Ectodermal cell (in vitro differentiated cells): ENCODE data around the gene PGM2. TPM values are rescaled to one million over a fixed set of nuclear protein-coding genes. Genes with fewer than 3 reads are reported as not detected.
"Not testable (repeated sequence)": the region's sequence is repeated elsewhere in the genome, so short reads cannot be mapped to it uniquely, and the experiment has no call there.

Experiments used
- H3K27ac ChIP-seq: 2 replicates; pipeline ENCODE4 v1.7.0; 2013; ENCODE audit warnings: mild to moderate bottlenecking, low read depth, low read length; ENCODE audit not compliant: insufficient read depth, poor library complexity, severe bottlenecking
- H3K27me3 ChIP-seq: 2 replicates; pipeline ENCODE4 v1.7.0; 2013; ENCODE audit warnings: mild to moderate bottlenecking, low read length; ENCODE audit not compliant: insufficient read depth, control insufficient read depth, poor library complexity, severe bottlenecking
- H3K36me3 ChIP-seq: one replicate; pipeline ENCODE4 v1.7.0; 2013; ENCODE audit warnings: low read length; ENCODE audit not compliant: control insufficient read depth, insufficient read depth
- H3K4me1 ChIP-seq: one replicate; pipeline ENCODE4 v1.7.0; 2013; ENCODE audit warnings: low read length; ENCODE audit not compliant: control insufficient read depth, insufficient read depth
- H3K4me3 ChIP-seq: 2 replicates; pipeline ENCODE4 v1.7.0; 2013; ENCODE audit warnings: low read depth, low read length, control low read depth; ENCODE audit not compliant: insufficient read depth
- H3K9me3 ChIP-seq: 2 replicates; pipeline ENCODE4 v1.7.0; 2013; ENCODE audit warnings: mild to moderate bottlenecking, low read length, moderate library complexity; ENCODE audit not compliant: control insufficient read depth
- WGBS, 2 experiments: methylation state at CpG; one replicate each; pipeline ENCODE4 v1.1.7; 2013; ENCODE audit warnings: missing lambda C conversion rate in 2 of 2; 5-methylcytosine and 5-hydroxymethylcytosine counted together
- polyA plus RNA-seq, 4 experiments: library from polyadenylated mRNA; stranded (reverse); fragments of 50-300 nt; gene quantifications; one replicate each; pipeline ENCODE4 v1.2.3, GENCODE V29; 2013

The PGM2 gene
- 14.6 TPM for polyA plus RNA-seq (2013, experiment 1 of 4)
- 12.5 TPM for polyA plus RNA-seq (2013, experiment 2 of 4)
- polyA plus RNA-seq (2013, experiment 3 of 4): 10.0 TPM
- polyA plus RNA-seq (2013, experiment 4 of 4): 11.0 TPM

DNA sequence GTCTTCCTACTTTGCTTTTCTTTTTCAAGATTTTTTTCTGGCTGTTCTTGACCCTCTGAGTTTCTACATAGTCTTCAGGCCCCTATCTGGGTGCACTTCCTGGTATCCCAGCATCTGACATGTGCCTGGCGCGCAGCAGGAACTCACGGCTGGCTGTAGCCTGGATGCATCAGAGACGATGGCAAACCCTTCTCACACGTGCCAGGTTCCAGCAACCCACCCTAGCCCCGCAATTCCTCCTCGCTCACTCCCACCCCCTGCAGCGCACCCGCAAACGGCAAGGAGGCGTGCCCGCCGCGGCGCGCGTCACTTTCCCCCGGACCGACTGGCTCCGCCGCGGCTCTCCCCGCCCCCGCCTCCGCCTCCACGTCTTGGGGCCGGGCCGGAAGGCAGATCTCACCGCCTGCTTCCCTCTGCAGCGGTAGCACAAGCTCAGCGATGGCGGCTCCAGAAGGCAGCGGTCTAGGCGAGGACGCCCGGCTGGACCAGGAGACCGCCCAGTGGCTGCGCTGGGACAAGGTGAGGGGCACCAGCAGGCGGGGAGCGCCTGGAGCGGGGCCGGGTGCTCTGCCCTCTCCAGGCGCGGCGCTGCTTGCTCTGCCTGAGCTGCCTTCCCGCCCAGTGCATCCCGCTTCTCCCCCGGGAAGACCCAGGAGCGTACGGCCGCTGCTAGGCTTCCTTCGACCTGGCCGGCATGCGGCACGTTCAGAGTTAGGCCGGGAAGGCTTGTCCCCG lies at the start of gene PGM2:
Gene PGM2 (plus strand): TSS at position 392 of the 735 bp plus-strand sequence. CDS start 47 bp downstream, at position 439.
- peaks cover 10% of the 10 kb centered on the region for H3K4me1 ChIP-seq
- no peak within 1 kb of the TSS for H3K27ac ChIP-seq
- H3K4me3 ChIP-seq: peak within 1 kb of the TSS; percentile 63
- peaks cover 5% of the 10 kb centered on the region for H3K36me3 ChIP-seq
- 0% methylated on average over 57 of the region's 57 CpGs for WGBS, 2 experiments
- no peaks in the 10 kb centered on the region for H3K9me3 ChIP-seq
- peaks cover 37% of the 10 kb centered on the region for H3K27me3 ChIP-seq

DNA sequence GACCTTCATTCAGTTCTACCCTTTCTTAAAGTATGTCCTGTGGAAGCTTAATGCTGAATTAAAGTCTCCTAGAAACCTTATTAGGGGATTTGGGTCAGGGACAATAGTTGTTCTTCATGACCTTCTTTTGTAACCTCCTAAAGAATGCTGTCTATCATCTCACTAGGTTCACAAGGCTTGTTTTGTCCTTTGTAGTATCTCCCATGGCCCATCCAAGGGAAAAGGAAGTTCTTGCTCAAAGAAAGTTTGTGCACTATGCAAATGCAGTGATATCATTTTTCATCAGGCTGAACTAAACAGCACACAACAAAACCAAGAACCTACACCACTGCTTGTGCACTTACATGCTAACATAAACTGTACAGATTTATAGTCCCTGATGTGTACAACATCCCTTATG lies 46.6 kb upstream of the PGM2 start:
- H3K27ac ChIP-seq: no peak overlapping the region
- no peaks in the 10 kb centered on the region for H3K27me3 ChIP-seq
- H3K4me3 ChIP-seq: no peak overlapping the region

DNA sequence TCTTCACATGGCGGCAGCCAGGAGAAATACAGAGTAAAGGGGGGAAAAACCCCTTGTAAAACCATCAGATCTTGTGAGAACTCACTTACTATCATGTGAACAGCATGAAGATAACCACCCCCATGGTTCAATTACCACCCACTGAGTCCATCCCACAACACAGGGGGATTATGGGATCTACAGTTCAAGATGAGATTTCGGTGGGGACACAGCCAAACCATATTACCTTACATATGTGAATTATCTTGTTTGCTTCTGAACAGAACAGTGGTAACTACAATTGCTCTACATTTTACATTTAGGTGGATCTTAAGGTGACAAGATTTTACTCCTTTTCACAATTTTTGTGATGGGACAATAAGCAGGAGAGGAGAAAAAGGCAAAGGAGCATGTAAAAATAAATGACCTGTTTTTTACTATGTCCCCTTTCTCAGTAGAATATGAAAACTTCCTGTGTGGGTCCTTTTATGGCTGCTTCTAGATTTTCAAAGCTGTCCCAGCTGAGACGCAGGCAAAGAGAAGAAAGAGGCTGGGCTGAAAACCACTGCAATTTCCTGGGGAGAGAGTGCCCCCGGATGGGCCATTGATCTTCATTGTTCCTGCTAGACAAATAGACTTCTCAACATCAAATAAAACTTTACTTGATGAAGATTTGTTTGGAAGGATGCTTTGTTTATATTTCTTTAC lies 45.9 kb upstream of the PGM2 start:
- Histone ChIP-seq H3K4me3 (no peak overlapping the region), H3K27ac (no peak overlapping the region), H3K36me3 (no peaks in the 10 kb centered on the region), H3K27me3 (no peaks in the 10 kb centered on the region), H3K9me3 (no peaks in the 10 kb centered on the region), H3K4me1 (no peaks in the 10 kb centered on the region)
- WGBS, 2 experiments: 44 to 56% methylated on average over 2 to 4 of the region's 4 CpGs

More for the DNA sequence above, 46.6 kb upstream of the PGM2 start:
- Histone ChIP-seq H3K4me1 (no peaks in the 10 kb centered on the region), H3K36me3 (no peaks in the 10 kb centered on the region), H3K9me3 (no peaks in the 10 kb centered on the region)

DNA sequence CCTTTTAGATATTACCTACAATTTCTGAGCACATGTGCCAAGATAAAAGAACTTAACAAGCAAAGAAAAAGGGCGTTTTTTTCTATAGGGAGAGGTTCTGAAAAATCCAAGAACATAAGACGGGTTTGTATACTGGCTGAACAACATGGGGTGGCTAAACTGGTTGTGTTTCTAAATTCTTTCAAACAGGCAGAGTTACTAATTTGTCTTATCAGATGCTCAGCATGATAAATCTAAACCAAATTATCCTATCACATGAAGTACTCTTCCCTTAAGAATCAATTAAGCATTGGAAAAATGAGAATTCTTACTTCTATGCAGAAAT lies 45.4 kb upstream of the PGM2 start:
- no peaks in the 10 kb centered on the region for H3K36me3 ChIP-seq
- no peaks in the 10 kb centered on the region for H3K27me3 ChIP-seq
- WGBS, 2 experiments: 83 to 96% methylated on average over 2 of the region's 2 CpGs
- no peaks in the 10 kb centered on the region for H3K4me1 ChIP-seq
- no peaks in the 10 kb centered on the region for H3K9me3 ChIP-seq
- no peak overlapping the region for H3K4me3 ChIP-seq
- H3K27ac ChIP-seq: no peak overlapping the region

DNA sequence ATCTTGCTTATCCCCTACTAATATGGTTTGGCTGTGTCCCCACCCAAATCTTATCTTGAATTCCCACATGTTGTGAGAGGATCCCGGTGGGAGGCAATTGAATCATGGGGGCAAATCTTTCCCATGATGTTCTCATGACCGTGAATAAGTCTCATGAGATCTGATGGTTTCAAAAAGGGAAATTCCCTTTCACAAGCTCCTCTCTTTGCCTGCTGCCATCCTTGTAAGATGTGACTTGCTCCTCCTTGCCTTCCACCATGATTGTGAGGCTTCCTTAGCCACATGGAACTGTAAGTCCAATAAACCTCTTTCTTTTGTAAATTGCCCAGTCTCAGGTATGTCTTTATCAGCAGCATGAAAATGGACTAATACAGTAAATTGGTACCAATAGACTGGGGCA lies 40.2 kb upstream of the PGM2 start:
- WGBS, 2 experiments: 93 to 94% methylated on average over 2 of the region's 2 CpGs
- not testable (repeated sequence) for H3K27ac ChIP-seq, H3K4me1 ChIP-seq, H3K9me3 ChIP-seq, H3K4me3 ChIP-seq, H3K27me3 ChIP-seq, H3K36me3 ChIP-seq

DNA sequence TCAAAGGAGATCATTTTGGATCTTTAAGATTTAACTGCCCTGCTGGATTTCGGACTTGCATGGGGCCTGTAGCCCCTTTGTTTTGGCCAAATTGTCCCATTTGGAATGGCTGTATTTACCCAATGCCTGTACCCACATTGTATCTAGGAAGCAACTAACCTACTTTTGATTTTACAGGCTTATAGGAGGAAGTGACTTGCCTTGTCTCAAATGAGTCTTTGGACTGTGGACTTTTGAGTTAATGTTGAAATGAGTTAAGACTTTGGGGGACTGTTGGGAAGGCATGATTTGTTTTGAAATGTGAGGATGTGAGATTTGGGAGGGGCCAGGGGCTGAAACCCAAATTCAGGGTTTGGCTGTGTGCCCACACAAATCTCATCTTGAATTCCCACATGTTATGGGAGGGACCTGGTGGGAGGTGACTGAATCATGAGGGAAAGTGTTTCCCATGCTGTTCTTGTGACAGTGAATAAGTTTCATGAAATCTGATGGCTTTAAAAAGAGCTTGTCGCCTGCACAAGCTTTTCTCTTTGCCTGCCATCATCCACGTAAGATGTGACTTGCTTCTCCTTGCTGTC lies 38.5 kb upstream of the PGM2 start:
- 93 to 95% methylated on average over 3 of the region's 3 CpGs for WGBS, 2 experiments
- H3K36me3 ChIP-seq, H3K27ac ChIP-seq, H3K4me3 ChIP-seq, H3K27me3 ChIP-seq, H3K4me1 ChIP-seq, H3K9me3 ChIP-seq: not testable (repeated sequence)

DNA sequence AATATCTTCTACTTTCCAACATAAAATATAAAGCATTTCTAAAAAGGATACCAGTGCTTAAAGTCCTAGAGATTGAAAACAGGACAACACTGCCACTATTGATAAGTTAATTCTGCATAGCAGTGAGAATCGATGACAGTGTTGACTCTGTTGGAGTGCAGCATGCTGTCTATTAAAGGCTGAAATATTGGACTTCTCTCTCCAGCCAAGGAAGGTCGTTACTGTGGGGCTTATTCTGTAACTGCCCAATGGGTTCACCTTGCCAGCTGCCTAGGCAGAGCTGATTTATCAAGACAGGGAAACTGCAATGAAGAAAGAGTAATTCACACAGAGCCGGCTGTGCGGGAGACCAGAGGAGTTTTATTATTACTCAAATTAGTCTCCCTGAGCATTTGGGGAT lies 37.7 kb upstream of the PGM2 start:
- WGBS, 2 experiments: 86 to 88% methylated on average over 4 of the region's 4 CpGs
- Histone ChIP-seq H3K36me3 (no peaks in the 10 kb centered on the region), H3K27ac (no peak overlapping the region), H3K4me1 (no peaks in the 10 kb centered on the region), H3K27me3 (no peaks in the 10 kb centered on the region), H3K4me3 (no peak overlapping the region), H3K9me3 (no peaks in the 10 kb centered on the region)

DNA sequence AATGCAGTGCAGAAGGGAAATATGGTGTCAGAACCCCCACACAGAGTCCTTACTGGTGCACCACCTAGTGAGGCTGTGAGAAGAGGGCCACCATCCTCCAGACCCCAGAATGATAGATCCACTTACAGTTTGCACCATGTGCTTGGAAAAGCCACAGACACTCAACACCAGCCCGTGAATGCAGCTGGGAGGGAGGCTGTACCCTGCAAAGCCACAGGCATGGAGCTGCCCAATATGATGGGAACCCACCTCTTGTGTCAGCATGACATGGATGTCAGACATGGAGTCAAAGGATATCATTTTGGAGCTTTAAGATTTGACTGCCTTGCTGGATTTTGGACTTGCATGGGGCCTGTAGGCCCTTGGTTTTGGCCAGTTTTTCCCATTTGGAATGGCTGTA lies 34.2 kb upstream of the PGM2 start:
- Histone ChIP-seq H3K36me3 (no peaks in the 10 kb centered on the region), H3K4me3 (no peak overlapping the region)

DNA sequence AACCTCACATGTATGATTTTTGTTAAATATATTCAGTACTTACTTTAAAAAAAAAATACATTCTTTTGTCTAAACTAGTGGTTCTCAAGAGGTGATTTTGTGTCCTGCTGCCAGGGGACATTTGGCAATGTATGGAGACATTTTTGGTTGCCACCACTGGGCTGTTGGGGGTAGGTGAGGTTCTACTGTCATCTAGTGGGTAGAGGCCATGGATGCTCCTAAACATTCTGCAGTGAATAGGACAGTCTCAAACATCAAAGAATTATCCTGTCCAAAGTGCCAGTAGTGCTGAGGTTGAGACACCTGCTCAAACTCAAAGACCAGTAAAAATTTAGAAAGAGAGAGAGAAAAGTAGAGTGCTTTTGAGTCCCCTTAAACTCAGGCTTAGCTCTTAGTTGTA lies 32.9 kb upstream of the PGM2 start:
- H3K4me3 ChIP-seq: no peak overlapping the region
- H3K9me3 ChIP-seq: no peaks in the 10 kb centered on the region
- H3K27ac ChIP-seq: no peak overlapping the region
- no peaks in the 10 kb centered on the region for H3K36me3 ChIP-seq
- no peaks in the 10 kb centered on the region for H3K4me1 ChIP-seq
- no peaks in the 10 kb centered on the region for H3K27me3 ChIP-seq

More for the DNA sequence above, 34.2 kb upstream of the PGM2 start:
- WGBS, 2 experiments: 96% methylated on average over 1 of the region's 1 CpG
- Histone ChIP-seq H3K27ac (no peak overlapping the region), H3K9me3 (no peaks in the 10 kb centered on the region), H3K4me1 (no peaks in the 10 kb centered on the region), H3K27me3 (no peaks in the 10 kb centered on the region)

DNA sequence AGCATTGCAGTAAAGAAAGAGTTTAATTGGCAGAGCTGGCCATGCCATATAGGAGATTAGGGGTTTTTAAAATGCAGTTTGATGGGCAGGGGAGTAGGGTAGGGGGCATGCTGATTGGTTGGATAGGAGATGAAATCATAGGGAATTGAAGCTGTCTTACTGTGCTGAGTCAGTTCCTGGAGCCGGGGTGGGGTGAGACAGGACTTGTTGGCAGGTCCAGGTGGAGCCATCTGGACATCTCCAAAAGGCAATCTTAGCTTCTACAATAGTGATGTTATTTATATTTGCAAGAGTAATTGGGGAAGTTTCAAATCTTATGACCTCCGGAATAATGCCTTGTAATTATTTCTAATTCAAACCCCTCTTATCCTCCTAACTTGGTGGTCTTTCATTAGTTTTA lies 32.4 kb upstream of the PGM2 start:
- no peaks in the 10 kb centered on the region for H3K4me1 ChIP-seq
- WGBS, 2 experiments: 90 to 96% methylated on average over 1 of the region's 2 CpGs

More for the DNA sequence above, 32.4 kb upstream of the PGM2 start:
- H3K4me3 ChIP-seq: no peak overlapping the region
- no peaks in the 10 kb centered on the region for H3K36me3 ChIP-seq
- H3K9me3 ChIP-seq: no peaks in the 10 kb centered on the region
- no peaks in the 10 kb centered on the region for H3K27me3 ChIP-seq
- H3K27ac ChIP-seq: no peak overlapping the region
